ENCODE measurements around the gene NR6A1. TPM values are rescaled to one million over a fixed set of nuclear protein-coding genes. Genes with fewer than 3 reads are reported as not detected.
A peak's percentile ranks its signal among the peaks of the same experiment; 100 is the strongest.

The NR6A1 gene
- total and polyA plus RNA-seq, 2 of the 13 experiments (the other 11 are each of a cell fraction or from before 2014, with no cell fraction given), result 28.1 to 31.5 TPM

- TF ChIP-seq ZNF552 (CRISPR knock-in tag; IDR thresholded peaks at IDR 0.05; ENCODE audit: borderline replicate concordance) (no peak), FOXM1 (CRISPR knock-in tag; IDR thresholded peaks at IDR 0.05) (no peak), ZNF12 (CRISPR knock-in tag; IDR thresholded peaks at IDR 0.05) (no peak), MBD4 (IDR thresholded peaks at IDR 0.05; ENCODE audit: borderline replicate concordance, low read length) (no peak), GATA4 (IDR thresholded peaks at IDR 0.05; ENCODE audit: borderline replicate concordance, low read depth) (0 out of 2 replicates have a peak, but pooled peaks have one; percentile 17), ZNF766 (CRISPR knock-in tag; IDR thresholded peaks at IDR 0.05; ENCODE audit: borderline replicate concordance) (no peak), ZNF513 (CRISPR knock-in tag; conservative IDR thresholded peaks at IDR 0.05) (no peak), MEIS1 (CRISPR knock-in tag; IDR thresholded peaks at IDR 0.05; ENCODE audit: borderline replicate concordance) (no peak), ZNF44 (CRISPR knock-in tag; IDR thresholded peaks at IDR 0.05) (no peak), SIX1 (CRISPR knock-in tag; IDR thresholded peaks at IDR 0.05; ENCODE audit: borderline replicate concordance) (no peak), ZNF567 (CRISPR knock-in tag; IDR thresholded peaks at IDR 0.05; ENCODE audit: borderline replicate concordance) (no peak; the same call in 1 of the 2 replicates), TMF1 (CRISPR knock-in tag; IDR thresholded peaks at IDR 0.05; ENCODE audit: low read depth) (no peak), RELA (CRISPR knock-in tag; IDR thresholded peaks at IDR 0.05) (no peak), MTF1 (CRISPR knock-in tag; IDR thresholded peaks at IDR 0.05) (no peak), ZFYVE20 (CRISPR knock-in tag; IDR thresholded peaks at IDR 0.05; ENCODE audit: borderline replicate concordance, low read depth) (no peak), TCF7L2 (IDR thresholded peaks at IDR 0.05; ENCODE audit: low read depth, low read length) (no peak), HMGXB4 (CRISPR knock-in tag; IDR thresholded peaks at IDR 0.05; ENCODE audit: borderline replicate concordance in 1 of 2, low read depth in 1 of 2) (no peak), KDM6A (CRISPR knock-in tag; IDR thresholded peaks at IDR 0.05; ENCODE audit: low read depth) (no peak)
Measured at GRCh38 chr9:124510650-124511425, 260.3 kb downstream of the NR6A1 start (continued).
